HEK293 (cell line): ENCODE results near the gene DBN1.

Experiments
- FEZF1 ChIP-seq: fragments of 450-650 bp; formaldehyde crosslinking; IDR thresholded peaks from 2 replicates; pipeline ENCODE4 v1.5.1; 2016; ENCODE audit warnings: missing biosample characterization, missing genetic modification characterization
- GLI4 ChIP-seq: fragments of 450-650 bp; formaldehyde crosslinking; IDR thresholded peaks from 2 replicates; pipeline ENCODE4 v1.5.1; 2016; ENCODE audit warnings: missing biosample characterization, missing genetic modification characterization
- INSM2 ChIP-seq: fragments of 450-650 bp; formaldehyde crosslinking; IDR thresholded peaks from 2 replicates; pipeline ENCODE4 v1.5.1; 2016; ENCODE audit warnings: missing biosample characterization, missing genetic modification characterization
- PRDM2 ChIP-seq: fragments of 450-650 bp; formaldehyde crosslinking; IDR thresholded peaks from 2 replicates; pipeline ENCODE4 v1.5.1; 2016; ENCODE audit warnings: missing biosample characterization, missing genetic modification characterization, borderline replicate concordance
- SCRT2 ChIP-seq: fragments of 450-650 bp; formaldehyde crosslinking; IDR thresholded peaks from 2 replicates; pipeline ENCODE4 v1.5.1; 2016; ENCODE audit warnings: missing biosample characterization, missing genetic modification characterization
- TCF7L2 ChIP-seq: IDR thresholded peaks from 2 replicates; pipeline ENCODE4 v1.6.1; 2011; ENCODE audit warnings: low read depth, mild to moderate bottlenecking, inconsistent platforms, low read length, moderate library complexity, borderline replicate concordance
- ZBTB20 ChIP-seq: fragments of 450-650 bp; formaldehyde crosslinking; IDR thresholded peaks from 2 replicates; pipeline ENCODE4 v1.5.1; 2016; ENCODE audit warnings: missing biosample characterization, missing genetic modification characterization
- ZEB2 ChIP-seq: fragments of 450-650 bp; formaldehyde crosslinking; IDR thresholded peaks from 2 replicates; pipeline ENCODE4 v1.5.1; 2016; ENCODE audit warnings: missing biosample characterization, missing genetic modification characterization
- ZNF311 ChIP-seq: fragments of 450-650 bp; formaldehyde crosslinking; IDR thresholded peaks from 2 replicates; pipeline ENCODE4 v1.5.1; 2017; ENCODE audit warnings: missing biosample characterization, missing genetic modification characterization, borderline replicate concordance
- ZNF398 ChIP-seq: fragments of 450-650 bp; formaldehyde crosslinking; IDR thresholded peaks from 2 replicates; pipeline ENCODE4 v1.5.1; 2017; ENCODE audit warnings: missing biosample characterization, missing genetic modification characterization
- ZNF433 ChIP-seq: fragments of 450-650 bp; formaldehyde crosslinking; IDR thresholded peaks from 2 replicates; pipeline ENCODE4 v1.5.1; 2016; ENCODE audit warnings: missing biosample characterization, missing genetic modification characterization, low read depth
- ZNF449 ChIP-seq: fragments of 450-650 bp; formaldehyde crosslinking; IDR thresholded peaks from 2 replicates; pipeline ENCODE4 v1.5.1; 2017; ENCODE audit warnings: missing biosample characterization, mild to moderate bottlenecking, missing genetic modification characterization, moderate library complexity
- ZNF510 ChIP-seq: fragments of 450-650 bp; formaldehyde crosslinking; IDR thresholded peaks from 2 replicates; pipeline ENCODE4 v1.5.1; 2018; ENCODE audit warnings: mild to moderate bottlenecking, missing genetic modification characterization, missing biosample characterization; ENCODE audit not compliant: insufficient replicate concordance
- ZNF530 ChIP-seq: fragments of 450-650 bp; formaldehyde crosslinking; IDR thresholded peaks from 2 replicates; pipeline ENCODE4 v1.5.1; 2016; ENCODE audit warnings: low read depth, missing biosample characterization, missing genetic modification characterization
- ZNF549 ChIP-seq: fragments of 450-650 bp; IDR thresholded peaks from 2 replicates; pipeline ENCODE4 v1.5.1; 2018; ENCODE audit warnings: missing biosample characterization, missing genetic modification characterization, mild to moderate bottlenecking, inconsistent platforms, moderate library complexity
- ZNF654 ChIP-seq: fragments of 450-650 bp; formaldehyde crosslinking; IDR thresholded peaks from 2 replicates; pipeline ENCODE4 v1.5.1; 2016; ENCODE audit warnings: low read depth, missing biosample characterization, missing genetic modification characterization
- ZNF701 ChIP-seq: fragments of 450-650 bp; formaldehyde crosslinking; IDR thresholded peaks from 2 replicates; pipeline ENCODE4 v1.5.1; 2016; ENCODE audit warnings: missing biosample characterization, missing genetic modification characterization
- ZNF707 ChIP-seq: fragments of 450-650 bp; formaldehyde crosslinking; IDR thresholded peaks from 2 replicates; pipeline ENCODE4 v1.5.1; 2016; ENCODE audit warnings: missing biosample characterization, missing genetic modification characterization
- ZNF785 ChIP-seq: fragments of 450-650 bp; formaldehyde crosslinking; IDR thresholded peaks from 2 replicates; pipeline ENCODE4 v1.5.1; 2016; ENCODE audit warnings: missing biosample characterization, missing genetic modification characterization
- ZNF791 ChIP-seq: fragments of 450-650 bp; formaldehyde crosslinking; IDR thresholded peaks from 2 replicates; pipeline ENCODE4 v1.5.1; 2016; ENCODE audit warnings: missing biosample characterization, missing genetic modification characterization
- ZSCAN16 ChIP-seq: fragments of 450-650 bp; formaldehyde crosslinking; IDR thresholded peaks from 2 replicates; pipeline ENCODE4 v1.5.1; 2016; ENCODE audit warnings: missing biosample characterization, missing genetic modification characterization
- TF ChIP-seq, protein P1 (sequence below): fragments of 450-650 bp; formaldehyde crosslinking; IDR thresholded peaks from 2 replicates; pipeline ENCODE4 v1.5.1; 2016; ENCODE audit warnings: missing biosample characterization, missing genetic modification characterization
- TF ChIP-seq, protein P2 (sequence below): fragments of 450-650 bp; formaldehyde crosslinking; IDR thresholded peaks from 2 replicates; pipeline ENCODE4 v1.5.1; 2017; ENCODE audit warnings: missing biosample characterization, missing genetic modification characterization
- TF ChIP-seq, protein P3 (sequence below): sonication (generic); formaldehyde crosslinking; IDR thresholded peaks from 2 replicates; pipeline ENCODE4 v1.8.1; 2022; ENCODE audit warnings: mild to moderate bottlenecking, moderate library complexity, missing genetic modification reagents

Gene DBN1

GRCh38 chr5:177425801-177426565 lies 47.5 kb downstream of the DBN1 start (continued):
- TF ChIP-seq TCF7L2: no peak
- peak; percentile 77 for TF ChIP-seq SCRT2 (tag by site-specific recombination)
- TF ChIP-seq ZNF449: peak; percentile 14; the same call in 1 of the 2 replicates
- no peak for TF ChIP-seq PRDM2 (tag by site-specific recombination)
- TF ChIP-seq, protein P1, sequence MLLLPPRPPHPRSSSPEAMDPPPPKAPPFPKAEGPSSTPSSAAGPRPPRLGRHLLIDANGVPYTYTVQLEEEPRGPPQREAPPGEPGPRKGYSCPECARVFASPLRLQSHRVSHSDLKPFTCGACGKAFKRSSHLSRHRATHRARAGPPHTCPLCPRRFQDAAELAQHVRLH: peak; percentile 98
- no peak for TF ChIP-seq ZNF549 (tag by site-specific recombination)
- TF ChIP-seq ZNF433 (tag by site-specific recombination): no peak
- TF ChIP-seq ZNF510 (tag by site-specific recombination): no peak
- TF ChIP-seq ZBTB20 (tag by site-specific recombination): no peak
- no peak for TF ChIP-seq GLI4 (tag by site-specific recombination)
- TF ChIP-seq ZNF311 (tag by site-specific recombination): no peak
- TF ChIP-seq ZNF701: no peak
- TF ChIP-seq ZNF785 (tag by site-specific recombination): no peak
- no peak for TF ChIP-seq FEZF1 (tag by site-specific recombination)
- no peak for TF ChIP-seq ZNF654
- no peak for TF ChIP-seq ZNF707
- TF ChIP-seq, protein P2, sequence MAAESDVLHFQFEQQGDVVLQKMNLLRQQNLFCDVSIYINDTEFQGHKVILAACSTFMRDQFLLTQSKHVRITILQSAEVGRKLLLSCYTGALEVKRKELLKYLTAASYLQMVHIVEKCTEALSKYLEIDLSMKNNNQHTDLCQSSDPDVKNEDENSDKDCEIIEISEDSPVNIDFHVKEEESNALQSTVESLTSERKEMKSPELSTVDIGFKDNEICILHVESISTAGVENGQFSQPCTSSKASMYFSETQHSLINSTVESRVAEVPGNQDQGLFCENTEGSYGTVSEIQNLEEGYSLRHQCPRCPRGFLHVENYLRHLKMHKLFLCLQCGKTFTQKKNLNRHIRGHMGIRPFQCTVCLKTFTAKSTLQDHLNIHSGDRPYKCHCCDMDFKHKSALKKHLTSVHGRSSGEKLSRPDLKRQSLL (tag by site-specific recombination): no peak
- TF ChIP-seq ZNF398 (tag by site-specific recombination): 0 out of 2 replicates have a peak, but pooled peaks have one; percentile 0
- TF ChIP-seq INSM2 (tag by site-specific recombination): no peak
- TF ChIP-seq ZSCAN16 (tag by site-specific recombination): no peak
- peak; percentile 88; the same call in 1 of the 2 replicates for TF ChIP-seq ZEB2 (tag by site-specific recombination)
- TF ChIP-seq, protein P3, sequence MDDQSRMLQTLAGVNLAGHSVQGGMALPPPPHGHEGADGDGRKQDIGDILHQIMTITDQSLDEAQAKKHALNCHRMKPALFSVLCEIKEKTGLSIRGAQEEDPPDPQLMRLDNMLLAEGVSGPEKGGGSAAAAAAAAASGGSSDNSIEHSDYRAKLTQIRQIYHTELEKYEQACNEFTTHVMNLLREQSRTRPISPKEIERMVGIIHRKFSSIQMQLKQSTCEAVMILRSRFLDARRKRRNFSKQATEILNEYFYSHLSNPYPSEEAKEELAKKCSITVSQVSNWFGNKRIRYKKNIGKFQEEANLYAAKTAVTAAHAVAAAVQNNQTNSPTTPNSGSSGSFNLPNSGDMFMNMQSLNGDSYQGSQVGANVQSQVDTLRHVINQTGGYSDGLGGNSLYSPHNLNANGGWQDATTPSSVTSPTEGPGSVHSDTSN (CRISPR knock-in tag): peak; percentile 88; the same call in 1 of the 2 replicates
- TF ChIP-seq ZNF791: no peak
- TF ChIP-seq ZNF530 (tag by site-specific recombination): no peak
